Measurements from ENCODE around the gene UGT1A8.

- TF ChIP-seq POLR2A (IDR thresholded peaks at IDR 0.05; ENCODE audit: low read length) (no peak), PBX3 (IDR thresholded peaks at IDR 0.05) (no peak), SMC3 (IDR thresholded peaks at IDR 0.05) (no peak)
These were observed 193.0 kb downstream of the UGT1A8 start for GRCh38 chr2:233810385-233810784.

All from A549 (cell line).